ENCODE measurements around the gene PIK3CA. TPM values are rescaled to one million over a fixed set of nuclear protein-coding genes. Genes with fewer than 3 reads are reported as not detected.

PIK3CA gene
- total RNA-seq, 1 experiment from 2014 or later, result 27.6 TPM

- Histone ChIP-seq H3K4me3 (ENCODE audit: low read depth in 2 of 2, low read length in 2 of 2) (no peak overlapping the region), H3K27ac (ENCODE audit: low read length) (no peak overlapping the region), H3K9me3 (ENCODE audit: control insufficient read depth, insufficient read depth, low read depth, low read length) (no peaks in the 10 kb centered on the region), H3K36me3 (ENCODE audit: control insufficient read depth, insufficient read depth, low read length) (no peaks in the 10 kb centered on the region), H3K4me1 (ENCODE audit: control insufficient read depth, insufficient read depth, low read length) (peaks cover 13% of the 10 kb centered on the region; the same call in 1 of the 2 replicates), H3K27me3 (ENCODE audit: control insufficient read depth, insufficient read depth, low read length) (no peaks in the 10 kb centered on the region)
- ATAC-seq (no peak), DNase-seq (ENCODE audit: low read depth, low spot score) (no peak)
- no TSS peak for BruUV-seq (replicated peaks)
- intact Hi-C loops (cut with micrococcal nuclease; ENCODE audit: unreplicated experiment), result no loop called here
- POLR2A ChIA-PET, result no interaction called here
- TF ChIP-seq, protein P1, sequence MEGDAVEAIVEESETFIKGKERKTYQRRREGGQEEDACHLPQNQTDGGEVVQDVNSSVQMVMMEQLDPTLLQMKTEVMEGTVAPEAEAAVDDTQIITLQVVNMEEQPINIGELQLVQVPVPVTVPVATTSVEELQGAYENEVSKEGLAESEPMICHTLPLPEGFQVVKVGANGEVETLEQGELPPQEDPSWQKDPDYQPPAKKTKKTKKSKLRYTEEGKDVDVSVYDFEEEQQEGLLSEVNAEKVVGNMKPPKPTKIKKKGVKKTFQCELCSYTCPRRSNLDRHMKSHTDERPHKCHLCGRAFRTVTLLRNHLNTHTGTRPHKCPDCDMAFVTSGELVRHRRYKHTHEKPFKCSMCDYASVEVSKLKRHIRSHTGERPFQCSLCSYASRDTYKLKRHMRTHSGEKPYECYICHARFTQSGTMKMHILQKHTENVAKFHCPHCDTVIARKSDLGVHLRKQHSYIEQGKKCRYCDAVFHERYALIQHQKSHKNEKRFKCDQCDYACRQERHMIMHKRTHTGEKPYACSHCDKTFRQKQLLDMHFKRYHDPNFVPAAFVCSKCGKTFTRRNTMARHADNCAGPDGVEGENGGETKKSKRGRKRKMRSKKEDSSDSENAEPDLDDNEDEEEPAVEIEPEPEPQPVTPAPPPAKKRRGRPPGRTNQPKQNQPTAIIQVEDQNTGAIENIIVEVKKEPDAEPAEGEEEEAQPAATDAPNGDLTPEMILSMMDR (IDR thresholded peaks at IDR 0.05), result no peak
- TF ChIP-seq TCF7L2 (IDR thresholded peaks at IDR 0.05; ENCODE audit: low read depth, low read length) (no peak), POLR2AphosphoS5 (IDR thresholded peaks at IDR 0.05; ENCODE audit: low read depth, low read length) (no peak), SIN3A (IDR thresholded peaks at IDR 0.05; ENCODE audit: borderline replicate concordance, insufficient read depth, low read depth, low read length) (no peak)
- TF ChIP-seq, protein P2, sequence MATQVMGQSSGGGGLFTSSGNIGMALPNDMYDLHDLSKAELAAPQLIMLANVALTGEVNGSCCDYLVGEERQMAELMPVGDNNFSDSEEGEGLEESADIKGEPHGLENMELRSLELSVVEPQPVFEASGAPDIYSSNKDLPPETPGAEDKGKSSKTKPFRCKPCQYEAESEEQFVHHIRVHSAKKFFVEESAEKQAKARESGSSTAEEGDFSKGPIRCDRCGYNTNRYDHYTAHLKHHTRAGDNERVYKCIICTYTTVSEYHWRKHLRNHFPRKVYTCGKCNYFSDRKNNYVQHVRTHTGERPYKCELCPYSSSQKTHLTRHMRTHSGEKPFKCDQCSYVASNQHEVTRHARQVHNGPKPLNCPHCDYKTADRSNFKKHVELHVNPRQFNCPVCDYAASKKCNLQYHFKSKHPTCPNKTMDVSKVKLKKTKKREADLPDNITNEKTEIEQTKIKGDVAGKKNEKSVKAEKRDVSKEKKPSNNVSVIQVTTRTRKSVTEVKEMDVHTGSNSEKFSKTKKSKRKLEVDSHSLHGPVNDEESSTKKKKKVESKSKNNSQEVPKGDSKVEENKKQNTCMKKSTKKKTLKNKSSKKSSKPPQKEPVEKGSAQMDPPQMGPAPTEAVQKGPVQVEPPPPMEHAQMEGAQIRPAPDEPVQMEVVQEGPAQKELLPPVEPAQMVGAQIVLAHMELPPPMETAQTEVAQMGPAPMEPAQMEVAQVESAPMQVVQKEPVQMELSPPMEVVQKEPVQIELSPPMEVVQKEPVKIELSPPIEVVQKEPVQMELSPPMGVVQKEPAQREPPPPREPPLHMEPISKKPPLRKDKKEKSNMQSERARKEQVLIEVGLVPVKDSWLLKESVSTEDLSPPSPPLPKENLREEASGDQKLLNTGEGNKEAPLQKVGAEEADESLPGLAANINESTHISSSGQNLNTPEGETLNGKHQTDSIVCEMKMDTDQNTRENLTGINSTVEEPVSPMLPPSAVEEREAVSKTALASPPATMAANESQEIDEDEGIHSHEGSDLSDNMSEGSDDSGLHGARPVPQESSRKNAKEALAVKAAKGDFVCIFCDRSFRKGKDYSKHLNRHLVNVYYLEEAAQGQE (IDR thresholded peaks at IDR 0.05; ENCODE audit: insufficient read depth in 1 of 2, low read depth in 2 of 2, low read length in 1 of 2), result no peak
- in situ Hi-C loops (cut with HindIII; ENCODE audit: low pct_unique_long_range_greater_than_20kb, low sequenced_read_pairs), result no loop called here
- CTCF ChIA-PET, result interaction anchor here (0.5 kb wide), 1 partner anchor 25 kb away, joined by 3 read pairs; no protein-coding TSS in a partner anchor
Measured at GRCh38 chr3:179172546-179172945, 24.4 kb downstream of the PIK3CA start.

DNA sequence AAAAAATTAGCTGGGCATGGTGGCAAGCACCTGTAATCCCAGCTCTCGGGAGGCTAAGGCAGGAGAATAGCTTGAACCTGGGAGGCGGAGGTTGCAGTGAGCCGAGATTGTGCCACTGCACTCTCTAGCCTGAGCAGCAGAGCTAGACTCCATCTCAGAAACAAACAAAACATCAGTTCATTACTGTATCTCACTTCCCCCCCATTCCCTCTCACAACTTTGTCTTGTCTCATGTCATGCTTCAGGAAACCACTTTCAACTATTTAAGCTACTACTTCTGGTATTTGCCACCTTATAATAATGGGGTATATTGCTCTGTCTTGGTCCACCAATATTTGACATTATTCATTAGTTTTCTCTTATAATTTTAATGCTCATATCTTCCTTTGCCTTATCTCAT, 26.2 kb downstream of the PIK3CA start:
- no peak overlapping the region for H3K27ac ChIP-seq (ENCODE audit: low read length)
- H3K36me3 ChIP-seq (ENCODE audit: control insufficient read depth, insufficient read depth, low read length), result no peaks in the 10 kb centered on the region
- no peak for DNase-seq (ENCODE audit: low read depth, low spot score)
- no peaks in the 10 kb centered on the region for H3K9me3 ChIP-seq (ENCODE audit: control insufficient read depth, insufficient read depth, low read depth, low read length)
- intact Hi-C loops (cut with micrococcal nuclease; ENCODE audit: unreplicated experiment), result no loop called here
- no peaks in the 10 kb centered on the region for H3K27me3 ChIP-seq (ENCODE audit: control insufficient read depth, insufficient read depth, low read length)
- H3K4me3 ChIP-seq (ENCODE audit: low read depth in 2 of 2, low read length in 2 of 2), result no peak overlapping the region
- ChIA-PET POLR2A (no interaction called here), CTCF (no interaction called here)
- H3K4me1 ChIP-seq (ENCODE audit: control insufficient read depth, insufficient read depth, low read length), result peaks cover 8% of the 10 kb centered on the region; the same call in 1 of the 2 replicates
- TF ChIP-seq SIN3A (IDR thresholded peaks at IDR 0.05; ENCODE audit: borderline replicate concordance, insufficient read depth, low read depth, low read length), result no peak
- TF ChIP-seq, protein P2 (IDR thresholded peaks at IDR 0.05; ENCODE audit: insufficient read depth in 1 of 2, low read depth in 2 of 2, low read length in 1 of 2), result no peak
- no peak for TF ChIP-seq POLR2AphosphoS5 (IDR thresholded peaks at IDR 0.05; ENCODE audit: low read depth, low read length)
- in situ Hi-C loops (cut with HindIII; ENCODE audit: low pct_unique_long_range_greater_than_20kb, low sequenced_read_pairs), result no loop called here
- BruUV-seq (replicated peaks), result no TSS peak
- ATAC-seq, result no peak
